ENCODE measurements around the gene RBBP8.

DNA sequence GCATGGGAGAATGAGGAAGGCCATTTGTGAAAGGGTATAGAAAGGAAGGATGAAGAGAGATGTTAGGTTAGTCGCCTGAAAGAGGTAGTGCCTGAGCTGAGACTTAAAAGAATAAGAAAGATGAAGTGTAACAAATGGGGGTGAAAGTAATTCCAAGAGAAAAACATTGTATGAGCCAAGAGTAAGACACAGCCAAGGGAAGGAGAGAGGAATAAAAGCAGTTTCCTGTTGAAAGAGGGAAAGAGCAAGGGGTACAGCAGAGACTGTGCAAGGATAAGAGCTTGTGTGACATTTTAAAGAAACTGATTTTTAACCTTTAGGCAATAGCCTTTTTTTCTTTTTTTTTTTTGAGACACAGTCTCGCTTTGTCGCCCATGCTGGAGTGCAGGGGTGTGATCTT, 4.8 kb upstream of the RBBP8 start:
- TF ChIP-seq, protein P1, sequence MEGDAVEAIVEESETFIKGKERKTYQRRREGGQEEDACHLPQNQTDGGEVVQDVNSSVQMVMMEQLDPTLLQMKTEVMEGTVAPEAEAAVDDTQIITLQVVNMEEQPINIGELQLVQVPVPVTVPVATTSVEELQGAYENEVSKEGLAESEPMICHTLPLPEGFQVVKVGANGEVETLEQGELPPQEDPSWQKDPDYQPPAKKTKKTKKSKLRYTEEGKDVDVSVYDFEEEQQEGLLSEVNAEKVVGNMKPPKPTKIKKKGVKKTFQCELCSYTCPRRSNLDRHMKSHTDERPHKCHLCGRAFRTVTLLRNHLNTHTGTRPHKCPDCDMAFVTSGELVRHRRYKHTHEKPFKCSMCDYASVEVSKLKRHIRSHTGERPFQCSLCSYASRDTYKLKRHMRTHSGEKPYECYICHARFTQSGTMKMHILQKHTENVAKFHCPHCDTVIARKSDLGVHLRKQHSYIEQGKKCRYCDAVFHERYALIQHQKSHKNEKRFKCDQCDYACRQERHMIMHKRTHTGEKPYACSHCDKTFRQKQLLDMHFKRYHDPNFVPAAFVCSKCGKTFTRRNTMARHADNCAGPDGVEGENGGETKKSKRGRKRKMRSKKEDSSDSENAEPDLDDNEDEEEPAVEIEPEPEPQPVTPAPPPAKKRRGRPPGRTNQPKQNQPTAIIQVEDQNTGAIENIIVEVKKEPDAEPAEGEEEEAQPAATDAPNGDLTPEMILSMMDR (IDR thresholded peaks at IDR 0.05), result no peak
- no peak for TF ChIP-seq POLR2A (IDR thresholded peaks at IDR 0.05)

All from adrenal gland (tissue), 5 donors.